Left ventricle myocardium inferior (tissue), 1 donor: ENCODE results near the gene SLC17A9. TPM values are rescaled to one million over a fixed set of nuclear protein-coding genes. Genes with fewer than 3 reads are reported as not detected.

Experiments used
- DNase-seq: peaks from one replicate; pipeline ENCODE4 v3.0.0-alpha.2; 2020
- H3K27ac ChIP-seq: fragments of 200-600 bp; replicated peaks from 2 replicates; pipeline ENCODE4 v1.8.0; 2021
- H3K27me3 ChIP-seq: fragments of 200-600 bp; 2 replicates; pipeline ENCODE4 v1.8.0; 2021; ENCODE audit warnings: low read depth
- H3K36me3 ChIP-seq: fragments of 200-600 bp; 2 replicates; pipeline ENCODE4 v1.8.0; 2021
- H3K4me1 ChIP-seq: fragments of 200-600 bp; 2 replicates; pipeline ENCODE4 v1.8.0; 2021
- H3K4me3 ChIP-seq: fragments of 200-600 bp; 2 replicates; pipeline ENCODE4 v1.8.0; 2021; ENCODE audit warnings: mild to moderate bottlenecking, moderate library complexity
- H3K9me3 ChIP-seq: fragments of 200-600 bp; replicated peaks from 2 replicates; pipeline ENCODE4 v1.8.0; 2021
- CTCF ChIP-seq: fragments of 200-600 bp; IDR thresholded peaks from 2 replicates; pipeline ENCODE4 v1.8.0; 2021; ENCODE audit warnings: antibody characterized with exemption, mild to moderate bottlenecking, borderline replicate concordance
- intact Hi-C: fragments of 100-400 bp; cut with micrococcal nuclease; formaldehyde crosslinking; loops from one replicate; pipeline ENCODE4 v1.11.0; 2022
- total RNA-seq: library from RNA; stranded (reverse); fragmentation: NEBNext Ultra II Directional; extraction: Animal tissue kit (Norgen Biotek cat#: 25700); gene quantifications from one replicate; pipeline ENCODE4 v1.2.1, GENCODE V29; 2021
- donor health status: DM: no; HTN: yes; CAD: no; lungs with severe emphysema.

SLC17A9 gene
- total RNA-seq, 1 donor from 2014 or later = 0.47 TPM

- intact Hi-C loops = no loop called here
- Histone ChIP-seq H3K36me3 (no peaks in the 10 kb centered on the region), H3K4me3 (peak overlapping the region; percentile 90), H3K9me3 (no peaks in the 10 kb centered on the region), H3K27ac (peak overlapping the region; percentile 96), H3K27me3 (no peaks in the 10 kb centered on the region), H3K4me1 (peaks cover 97% of the 10 kb centered on the region)
- DNase-seq = no peak
- no peak for TF ChIP-seq CTCF
Observed at GRCh38 chr20:62923669-62924441, 28.7 kb upstream of the SLC17A9 start.

- intact Hi-C loops = no loop called here
- peaks cover 97% of the 10 kb centered on the region for H3K4me1 ChIP-seq
- H3K27ac ChIP-seq = peak overlapping the region; percentile 96
- no peaks in the 10 kb centered on the region for H3K9me3 ChIP-seq
- H3K27me3 ChIP-seq = no peaks in the 10 kb centered on the region
- peak overlapping the region; percentile 90 for H3K4me3 ChIP-seq
- no peak for DNase-seq
- no peak for TF ChIP-seq CTCF
- H3K36me3 ChIP-seq = no peaks in the 10 kb centered on the region
Observed at GRCh38 chr20:62924442-62925075, 27.9 kb upstream of the SLC17A9 start.

- H3K4me3 ChIP-seq = peak overlapping the region; percentile 90
- H3K4me1 ChIP-seq = peaks cover 97% of the 10 kb centered on the region
- no peaks in the 10 kb centered on the region for H3K36me3 ChIP-seq
- TF ChIP-seq CTCF = no peak
- H3K9me3 ChIP-seq = no peaks in the 10 kb centered on the region
- intact Hi-C loops = no loop called here
- peak overlapping the region; percentile 96 for H3K27ac ChIP-seq
- no peaks in the 10 kb centered on the region for H3K27me3 ChIP-seq
- no peak for DNase-seq
Observed at GRCh38 chr20:62925076-62925419, 27.5 kb upstream of the SLC17A9 start.

- peaks cover 97% of the 10 kb centered on the region for H3K4me1 ChIP-seq
- TF ChIP-seq CTCF = no peak
Observed at GRCh38 chr20:62925420-62926228, 26.9 kb upstream of the SLC17A9 start.

GRCh38 chr20:62926229-62927127, 26.0 kb upstream of the SLC17A9 start, which contains the start of gene DIDO1:
Gene DIDO1 (minus strand): TSS chr20:62926505.
- Histone ChIP-seq H3K9me3 (no peaks in the 10 kb centered on the region), H3K27me3 (no peaks in the 10 kb centered on the region), H3K4me3 (peak within 1 kb of the TSS; percentile 90), H3K36me3 (no peaks in the 10 kb centered on the region), H3K4me1 (peaks cover 92% of the 10 kb centered on the region), H3K27ac (peak within 1 kb of the TSS; percentile 96)
- peak; percentile 89 for DNase-seq
- TF ChIP-seq CTCF = peak; percentile 88
- intact Hi-C loops = no loop called here

More at GRCh38 chr20:62925420-62926228, 26.9 kb upstream of the SLC17A9 start:
- DNase-seq = no peak
- intact Hi-C loops = no loop called here
- no peaks in the 10 kb centered on the region for H3K9me3 ChIP-seq
- no peaks in the 10 kb centered on the region for H3K27me3 ChIP-seq
- no peaks in the 10 kb centered on the region for H3K36me3 ChIP-seq
- H3K27ac ChIP-seq = peak overlapping the region; percentile 96
- peak overlapping the region; percentile 90 for H3K4me3 ChIP-seq
